Measurements from ENCODE around the gene TRAF2.

DNA sequence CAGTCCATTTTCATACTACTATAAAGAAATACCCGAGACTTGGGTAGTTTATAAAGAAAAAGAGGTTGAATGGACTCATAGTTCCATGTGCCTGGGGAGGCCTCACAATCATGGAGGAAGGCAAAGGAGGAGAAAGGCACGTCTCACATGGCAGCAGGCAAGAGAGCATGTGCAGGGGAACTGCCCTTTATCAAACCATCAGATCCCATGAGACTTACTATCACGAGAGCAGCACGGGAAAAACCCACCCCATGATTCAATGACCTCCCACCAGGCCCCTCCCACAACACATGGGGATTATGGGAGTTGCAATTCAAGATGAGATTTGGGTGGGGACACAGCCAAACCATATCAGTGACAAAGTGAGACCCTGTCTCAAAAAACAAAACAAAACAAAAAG, 19.9 kb downstream of the TRAF2 start:
- TF ChIP-seq, protein P1, sequence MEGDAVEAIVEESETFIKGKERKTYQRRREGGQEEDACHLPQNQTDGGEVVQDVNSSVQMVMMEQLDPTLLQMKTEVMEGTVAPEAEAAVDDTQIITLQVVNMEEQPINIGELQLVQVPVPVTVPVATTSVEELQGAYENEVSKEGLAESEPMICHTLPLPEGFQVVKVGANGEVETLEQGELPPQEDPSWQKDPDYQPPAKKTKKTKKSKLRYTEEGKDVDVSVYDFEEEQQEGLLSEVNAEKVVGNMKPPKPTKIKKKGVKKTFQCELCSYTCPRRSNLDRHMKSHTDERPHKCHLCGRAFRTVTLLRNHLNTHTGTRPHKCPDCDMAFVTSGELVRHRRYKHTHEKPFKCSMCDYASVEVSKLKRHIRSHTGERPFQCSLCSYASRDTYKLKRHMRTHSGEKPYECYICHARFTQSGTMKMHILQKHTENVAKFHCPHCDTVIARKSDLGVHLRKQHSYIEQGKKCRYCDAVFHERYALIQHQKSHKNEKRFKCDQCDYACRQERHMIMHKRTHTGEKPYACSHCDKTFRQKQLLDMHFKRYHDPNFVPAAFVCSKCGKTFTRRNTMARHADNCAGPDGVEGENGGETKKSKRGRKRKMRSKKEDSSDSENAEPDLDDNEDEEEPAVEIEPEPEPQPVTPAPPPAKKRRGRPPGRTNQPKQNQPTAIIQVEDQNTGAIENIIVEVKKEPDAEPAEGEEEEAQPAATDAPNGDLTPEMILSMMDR (conservative IDR thresholded peaks at IDR 0.05; ENCODE audit: low read depth, low read length): no peak
- no peak for TF ChIP-seq EZH2 (IDR thresholded peaks at IDR 0.05; ENCODE audit: borderline replicate concordance, low read depth, low read length, poor library complexity, severe bottlenecking)
